OCI-LY1 (cell line): ENCODE measurements around the gene ELK4.

Experiments
- H2AFZ ChIP-seq: fragments of 200-600 bp; sonication (generic), shearing (Covaris generic); 2 replicates; pipeline ENCODE4 v1.6.0; 2014; ENCODE audit warnings: antibody characterized with exemption, mild to moderate bottlenecking, low read length
- H3F3A ChIP-seq: fragments of 200-600 bp; sonication (generic), shearing (Covaris generic); 2 replicates; pipeline ENCODE4 v1.6.0; 2014; ENCODE audit warnings: mild to moderate bottlenecking, antibody characterized with exemption, low read length, moderate library complexity; ENCODE audit not compliant: insufficient read depth
- H3K27ac ChIP-seq: fragments of 200-600 bp; sonication (generic); 2 replicates; pipeline ENCODE4 v1.5.1; 2014; ENCODE audit warnings: low read length, mixed run types, mild to moderate bottlenecking, low read depth; ENCODE audit not compliant: poor library complexity, severe bottlenecking
- H3K27me3 ChIP-seq: fragments of 200-600 bp; sonication (generic); 2 replicates; pipeline ENCODE4 v1.6.0; 2014; ENCODE audit warnings: antibody characterized with exemption, mild to moderate bottlenecking, low read length, moderate library complexity; ENCODE audit not compliant: insufficient read depth
- H3K36me3 ChIP-seq: fragments of 200-600 bp; sonication (generic); 2 replicates; pipeline ENCODE4 v1.6.1; 2014; ENCODE audit warnings: mild to moderate bottlenecking, antibody characterized with exemption, low read length, moderate library complexity, mixed read lengths; ENCODE audit not compliant: insufficient read depth
- H3K4me1 ChIP-seq: fragments of 200-600 bp; sonication (generic); 2 replicates; pipeline ENCODE4 v1.5.1; 2014; ENCODE audit warnings: mild to moderate bottlenecking, low read length, moderate library complexity; ENCODE audit not compliant: insufficient read depth, severe bottlenecking
- H3K4me2 ChIP-seq: fragments of 200-600 bp; sonication (generic), shearing (Covaris generic); 2 replicates; pipeline ENCODE4 v1.6.1; 2014; ENCODE audit warnings: low read length
- H3K4me3 ChIP-seq: fragments of 200-600 bp; sonication (generic); 2 replicates; pipeline ENCODE4 v1.5.1; 2014; ENCODE audit warnings: low read length, low read depth, mild to moderate bottlenecking, mixed read lengths; ENCODE audit not compliant: poor library complexity, severe bottlenecking
- H3K79me2 ChIP-seq: fragments of 200-600 bp; shearing (Covaris generic); 2 replicates; pipeline ENCODE4 v1.6.1; 2016; ENCODE audit warnings: mixed run types, low read length, mixed read lengths; ENCODE audit not compliant: insufficient read depth
- H3K9ac ChIP-seq: fragments of 200-600 bp; sonication (generic), shearing (Covaris generic); 2 replicates; pipeline ENCODE4 v1.6.1; 2014; ENCODE audit warnings: mild to moderate bottlenecking, low read length, mixed read lengths
- H3K9me2 ChIP-seq: fragments of 200-600 bp; sonication (generic), shearing (Covaris generic); 2 replicates; pipeline ENCODE4 v1.6.1; 2014; ENCODE audit warnings: low read depth, mild to moderate bottlenecking, low read length, mixed read lengths
- H3K9me3 ChIP-seq: fragments of 200-600 bp; shearing (Covaris generic); 2 replicates; pipeline ENCODE4 v1.6.1; 2014; ENCODE audit warnings: low read length, mixed read lengths
- H4K20me1 ChIP-seq: fragments of 200-600 bp; sonication (generic), shearing (Covaris generic); 2 replicates; pipeline ENCODE4 v1.6.0; 2016; ENCODE audit warnings: mild to moderate bottlenecking, low read length; ENCODE audit not compliant: insufficient read depth
- CTCF ChIP-seq: fragments of 200-600 bp; sonication (generic), shearing (Covaris generic); IDR thresholded peaks from 2 replicates; pipeline ENCODE4 v1.5.1; 2017; ENCODE audit warnings: mild to moderate bottlenecking, antibody characterized with exemption, low read length, moderate library complexity, mixed read lengths
- EZH2 ChIP-seq: fragments of 200-600 bp; sonication (generic), shearing (Covaris generic); IDR thresholded peaks from 2 replicates; pipeline ENCODE4 v1.8.0; 2017; ENCODE audit warnings: borderline replicate concordance, mixed run types, mild to moderate bottlenecking, antibody characterized with exemption, low read length, moderate library complexity, mixed read lengths

ELK4 gene

GRCh38 chr1:205661429-205662134, 29.8 kb upstream of the ELK4 start:
- Histone ChIP-seq H3F3A (no peaks in the 10 kb centered on the region), H3K4me2 (no peak overlapping the region)

GRCh38 chr1:205660361-205660760, 28.6 kb upstream of the ELK4 start:
- Histone ChIP-seq H3K79me2 (no peaks in the 10 kb centered on the region), H3K27ac (no peak overlapping the region), H3K27me3 (0 out of 2 replicates have a peak, but pooled peaks cover 6% of the 10 kb centered on the region), H2AFZ (no peak overlapping the region), H3K9me2 (no peaks in the 10 kb centered on the region), H4K20me1 (no peaks in the 10 kb centered on the region), H3K9ac (no peak overlapping the region), H3F3A (no peaks in the 10 kb centered on the region), H3K4me2 (no peak overlapping the region), H3K4me1 (peaks cover 3% of the 10 kb centered on the region), H3K9me3 (no peaks in the 10 kb centered on the region), H3K4me3 (no peak overlapping the region), H3K36me3 (no peaks in the 10 kb centered on the region)
- TF ChIP-seq EZH2 (no peak), CTCF (no peak)

More at GRCh38 chr1:205661429-205662134, 29.8 kb upstream of the ELK4 start:
- H3K9me3 ChIP-seq = no peaks in the 10 kb centered on the region
- no peaks in the 10 kb centered on the region for H3K79me2 ChIP-seq
- H3K27ac ChIP-seq = no peak overlapping the region
- no peak overlapping the region for H3K9ac ChIP-seq
- peaks cover 9% of the 10 kb centered on the region for H3K4me1 ChIP-seq
- H3K27me3 ChIP-seq = peaks cover 6% of the 10 kb centered on the region; the same call in 1 of the 2 replicates
- H3K36me3 ChIP-seq = no peaks in the 10 kb centered on the region
- H3K4me3 ChIP-seq = no peak overlapping the region
- no peak for TF ChIP-seq EZH2
- TF ChIP-seq CTCF = no peak
- H3K9me2 ChIP-seq = no peaks in the 10 kb centered on the region
- no peak overlapping the region for H2AFZ ChIP-seq
- no peaks in the 10 kb centered on the region for H4K20me1 ChIP-seq

- no peaks in the 10 kb centered on the region for H3K36me3 ChIP-seq
- H3K9me2 ChIP-seq = no peaks in the 10 kb centered on the region
- H2AFZ ChIP-seq = no peak overlapping the region
- no peak overlapping the region for H3K27ac ChIP-seq
- H4K20me1 ChIP-seq = no peaks in the 10 kb centered on the region
- H3K27me3 ChIP-seq = no peaks in the 10 kb centered on the region
- H3F3A ChIP-seq = no peaks in the 10 kb centered on the region
- H3K4me1 ChIP-seq = no peaks in the 10 kb centered on the region
- no peak overlapping the region for H3K4me2 ChIP-seq
- no peaks in the 10 kb centered on the region for H3K9me3 ChIP-seq
- H3K9ac ChIP-seq = no peak overlapping the region
- no peak overlapping the region for H3K4me3 ChIP-seq
- TF ChIP-seq CTCF = peak; percentile 90
- no peak for TF ChIP-seq EZH2
- H3K79me2 ChIP-seq = no peaks in the 10 kb centered on the region
Observed at GRCh38 chr1:205658943-205659581, 27.3 kb upstream of the ELK4 start.
